Ectodermal cell (in vitro differentiated cells): Measurements from ENCODE around the gene CENPH.
"Not testable (repeated sequence)": the region's sequence is repeated elsewhere in the genome, so short reads cannot be mapped to it uniquely, and the experiment has no call there.

Source experiments
- H3K27ac ChIP-seq: 2 replicates; pipeline ENCODE4 v1.7.0; 2013; ENCODE audit warnings: mild to moderate bottlenecking, low read depth, low read length; ENCODE audit not compliant: insufficient read depth, poor library complexity, severe bottlenecking
- H3K27me3 ChIP-seq: 2 replicates; pipeline ENCODE4 v1.7.0; 2013; ENCODE audit warnings: mild to moderate bottlenecking, low read length; ENCODE audit not compliant: insufficient read depth, control insufficient read depth, poor library complexity, severe bottlenecking
- H3K36me3 ChIP-seq: one replicate; pipeline ENCODE4 v1.7.0; 2013; ENCODE audit warnings: low read length; ENCODE audit not compliant: control insufficient read depth, insufficient read depth
- H3K4me1 ChIP-seq: one replicate; pipeline ENCODE4 v1.7.0; 2013; ENCODE audit warnings: low read length; ENCODE audit not compliant: control insufficient read depth, insufficient read depth
- H3K4me3 ChIP-seq: 2 replicates; pipeline ENCODE4 v1.7.0; 2013; ENCODE audit warnings: low read depth, low read length, control low read depth; ENCODE audit not compliant: insufficient read depth
- H3K9me3 ChIP-seq: 2 replicates; pipeline ENCODE4 v1.7.0; 2013; ENCODE audit warnings: mild to moderate bottlenecking, low read length, moderate library complexity; ENCODE audit not compliant: control insufficient read depth
- WGBS, 2 experiments: methylation state at CpG; one replicate each; pipeline ENCODE4 v1.1.7; 2013; ENCODE audit warnings: missing lambda C conversion rate in 2 of 2; 5-methylcytosine and 5-hydroxymethylcytosine counted together

The CENPH gene

GRCh38 chr5:69166686-69167492, 22.5 kb upstream of the CENPH start, which contains the start of gene CCNB1:
TSS of gene CCNB1 (plus strand) at chr5:69167150. CDS start at chr5:69167263, 113 bp downstream.
- Histone ChIP-seq H3K27ac (peak within 1 kb of the TSS; percentile 76), H3K4me1 (peaks cover 9% of the 10 kb centered on the region), H3K9me3 (no peaks in the 10 kb centered on the region), H3K36me3 (peaks cover 18% of the 10 kb centered on the region), H3K4me3 (peak within 1 kb of the TSS; percentile 94), H3K27me3 (no peaks in the 10 kb centered on the region)
- 3% methylated on average over 50 of the region's 50 CpGs for WGBS, 2 experiments

- Histone ChIP-seq H3K9me3 (no peaks in the 10 kb centered on the region), H3K4me1 (peaks cover 14% of the 10 kb centered on the region), H3K27me3 (no peaks in the 10 kb centered on the region), H3K4me3 (peak overlapping the region; percentile 94), H3K27ac (peak overlapping the region; percentile 76), H3K36me3 (peaks cover 24% of the 10 kb centered on the region)
- WGBS, 2 experiments = 0 to 1% methylated on average over 11 of the region's 11 CpGs
Measured at GRCh38 chr5:69167493-69167855, 21.9 kb upstream of the CENPH start.

GRCh38 chr5:69167929-69168328, 21.5 kb upstream of the CENPH start:
- peak overlapping the region; percentile 94 for H3K4me3 ChIP-seq
- peaks cover 27% of the 10 kb centered on the region for H3K36me3 ChIP-seq
- no peaks in the 10 kb centered on the region for H3K27me3 ChIP-seq
- no peak overlapping the region for H3K27ac ChIP-seq
- no peaks in the 10 kb centered on the region for H3K9me3 ChIP-seq
- WGBS, 2 experiments = 33 to 35% methylated on average over 8 of the region's 8 CpGs
- H3K4me1 ChIP-seq = peaks cover 14% of the 10 kb centered on the region

GRCh38 chr5:69170495-69170894, 18.9 kb upstream of the CENPH start:
- H3K36me3 ChIP-seq = peaks cover 50% of the 10 kb centered on the region
- H3K4me1 ChIP-seq = peaks cover 14% of the 10 kb centered on the region
- 94 to 96% methylated on average over 1 of the region's 1 CpG for WGBS, 2 experiments

GRCh38 chr5:69170969-69171368, 18.4 kb upstream of the CENPH start:
- H3K4me3 ChIP-seq = no peak overlapping the region

More at GRCh38 chr5:69170495-69170894, 18.9 kb upstream of the CENPH start:
- no peaks in the 10 kb centered on the region for H3K27me3 ChIP-seq
- no peak overlapping the region for H3K27ac ChIP-seq
- no peak overlapping the region for H3K4me3 ChIP-seq
- H3K9me3 ChIP-seq = no peaks in the 10 kb centered on the region

DNA sequence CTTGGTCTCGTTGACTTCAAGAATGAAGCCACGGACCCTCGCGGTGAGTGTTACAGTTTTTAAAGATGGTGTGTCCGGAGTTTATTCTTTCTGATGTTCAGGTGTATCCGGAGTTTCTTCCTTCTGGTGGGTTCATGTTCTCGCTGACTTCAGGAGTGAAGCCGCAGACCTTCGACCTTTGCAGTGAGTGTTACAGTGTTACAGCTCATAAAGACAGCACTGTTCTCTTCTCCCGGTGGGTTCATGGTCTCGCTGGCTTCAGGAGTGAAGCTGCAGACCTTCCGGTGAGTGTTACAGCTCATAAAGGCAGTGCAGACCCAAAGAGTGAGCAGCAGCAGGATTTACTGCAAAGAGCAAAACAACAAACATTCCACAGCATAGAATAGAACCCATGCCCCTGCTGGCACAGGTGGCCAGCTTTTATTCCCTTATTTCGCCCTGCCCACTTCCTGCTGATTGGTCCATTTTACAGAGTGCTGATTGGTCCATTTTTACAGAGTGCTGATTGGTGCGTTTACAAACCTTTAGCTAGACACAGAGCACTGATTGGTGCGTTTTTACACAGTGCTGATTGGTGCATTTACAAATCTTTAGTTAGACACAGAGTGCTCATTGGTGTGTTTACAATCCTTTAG, 7.6 kb upstream of the CENPH start:
- not testable (repeated sequence) for H3K27ac ChIP-seq, H3K4me1 ChIP-seq, H3K27me3 ChIP-seq, H3K9me3 ChIP-seq, H3K4me3 ChIP-seq, H3K36me3 ChIP-seq
- WGBS, 2 experiments = 93 to 95% methylated on average over 15 of the region's 15 CpGs

More at GRCh38 chr5:69170969-69171368, 18.4 kb upstream of the CENPH start:
- H3K27ac ChIP-seq = no peak overlapping the region
- H3K4me1 ChIP-seq = peaks cover 14% of the 10 kb centered on the region
- no peaks in the 10 kb centered on the region for H3K27me3 ChIP-seq
- peaks cover 53% of the 10 kb centered on the region for H3K36me3 ChIP-seq
- WGBS, 2 experiments = 93 to 98% methylated on average over 3 of the region's 3 CpGs
- no peaks in the 10 kb centered on the region for H3K9me3 ChIP-seq

DNA sequence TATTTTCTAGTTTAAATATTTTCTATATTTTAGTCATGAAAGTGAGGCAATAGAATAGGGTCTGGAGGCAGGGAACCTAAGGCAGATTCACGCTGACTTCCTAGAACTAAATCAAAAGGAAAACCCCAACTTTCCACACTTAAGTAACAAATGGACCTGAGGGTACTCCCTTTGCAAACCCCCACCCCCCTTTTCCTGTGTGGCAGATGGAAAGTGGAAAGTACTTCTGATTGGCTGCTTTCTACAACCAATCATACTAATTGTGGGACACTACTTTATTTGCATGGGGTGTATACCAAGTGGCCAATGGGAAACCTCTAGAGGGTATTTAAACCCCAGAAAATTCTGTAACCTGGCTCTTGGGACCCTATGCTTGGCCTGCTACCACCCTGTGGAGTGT, 4.8 kb upstream of the CENPH start:
- Histone ChIP-seq H3K36me3 (no peaks in the 10 kb centered on the region), H3K9me3 (no peaks in the 10 kb centered on the region), H3K4me1 (no peaks in the 10 kb centered on the region), H3K27ac (no peak overlapping the region), H3K27me3 (no peaks in the 10 kb centered on the region), H3K4me3 (no peak overlapping the region)
- WGBS, 2 experiments = 100% methylated on average over 1 of the region's 1 CpG

- no peaks in the 10 kb centered on the region for H3K4me1 ChIP-seq
- H3K27ac ChIP-seq = no peak overlapping the region
- H3K9me3 ChIP-seq = no peaks in the 10 kb centered on the region
- H3K4me3 ChIP-seq = no peak overlapping the region
- 88 to 94% methylated on average over 2 of the region's 2 CpGs for WGBS, 2 experiments
- H3K27me3 ChIP-seq = no peaks in the 10 kb centered on the region
- peaks cover 3% of the 10 kb centered on the region for H3K36me3 ChIP-seq
Measured at GRCh38 chr5:69187342-69187741, 2.0 kb upstream of the CENPH start.

DNA sequence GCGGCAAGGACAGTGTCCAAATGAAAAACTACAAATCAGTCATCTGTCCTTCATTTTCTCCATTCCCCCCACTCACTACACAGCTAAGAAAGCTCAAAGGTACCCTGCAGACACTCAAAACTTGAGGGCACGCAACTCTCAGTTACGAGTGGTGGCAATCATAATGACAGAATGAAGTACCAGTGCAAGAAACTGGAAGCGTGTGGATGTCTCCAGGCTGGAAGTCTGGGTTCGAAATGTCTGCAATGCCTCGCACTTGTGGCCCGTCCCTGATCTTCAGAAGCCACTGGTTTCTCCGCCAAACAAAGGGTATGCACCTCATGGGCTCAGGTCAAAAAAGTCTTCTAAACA, 597 bp upstream of the CENPH start:
- no peaks in the 10 kb centered on the region for H3K27me3 ChIP-seq
- H3K27ac ChIP-seq = peak overlapping the region; percentile 95
- peak overlapping the region; percentile 94 for H3K4me3 ChIP-seq
- no peaks in the 10 kb centered on the region for H3K4me1 ChIP-seq
- H3K36me3 ChIP-seq = peaks cover 3% of the 10 kb centered on the region
- 38 to 39% methylated on average over 8 of the region's 8 CpGs for WGBS, 2 experiments
- H3K9me3 ChIP-seq = no peaks in the 10 kb centered on the region

DNA sequence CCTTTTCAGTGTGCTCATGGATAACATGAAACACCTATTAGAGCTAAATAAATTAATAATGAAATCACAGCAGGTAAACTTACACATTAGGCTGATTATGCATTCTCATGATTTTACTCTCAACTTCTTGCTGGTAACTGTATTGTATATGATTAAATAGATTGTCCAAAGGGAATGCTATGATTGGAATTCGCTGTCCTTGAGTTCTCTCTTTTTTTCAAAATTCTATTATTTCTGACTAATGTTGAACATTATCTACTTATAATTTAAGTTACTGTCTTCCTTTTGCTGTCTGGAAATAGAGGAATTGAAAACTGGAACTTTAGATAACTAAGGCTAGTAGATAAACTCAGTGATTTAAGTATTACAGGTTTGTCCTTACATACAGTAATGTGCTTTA, 13.1 kb downstream of the CENPH start:
- H3K27me3 ChIP-seq = no peaks in the 10 kb centered on the region
- no peaks in the 10 kb centered on the region for H3K4me1 ChIP-seq
- no peaks in the 10 kb centered on the region for H3K9me3 ChIP-seq
- WGBS, 2 experiments = no CpG with 5 or more reads among the region's 1 CpG
- H3K27ac ChIP-seq = no peak overlapping the region
- H3K36me3 ChIP-seq = peaks cover 12% of the 10 kb centered on the region
- H3K4me3 ChIP-seq = no peak overlapping the region
